GM12878 (cell line): ENCODE measurements around the gene KRTAP5-6. TPM values are rescaled to one million over a fixed set of nuclear protein-coding genes. Genes with fewer than 3 reads are reported as not detected.

Experiments used
- ATAC-seq: fragments of 200-7000 bp; cut with Tn5 transposase; 3 replicates; pipeline ENCODE4 v1.9.1; 2020; ENCODE audit warnings: mild to moderate bottlenecking, moderate library complexity
- BruUV-seq: library from RNA; stranded (reverse); fragments of 400-500 nt; replicated peaks from 2 replicates; lab custom pipeline; 2021; lab: Mats Ljungman, UMichigan
- CTCF ChIA-PET: fragments of 300-600 bp; sonication (Branson Sonifier 250); formaldehyde crosslinking; extraction: SDS; loops from one replicate; lab custom pipeline; 2021; ENCODE audit warnings: inconsistent platforms; lab: Yijun Ruan, JAX
- POLR2A ChIA-PET: fragments of 350-600 bp; formaldehyde crosslinking; extraction: SDS; loops from one replicate; lab custom pipeline; 2021; ENCODE audit warnings: inconsistent platforms; lab: Charles Lee
- RAD21 ChIA-PET: fragments of 300-600 bp; sonication (Branson Sonifier 250); formaldehyde crosslinking; loops from one replicate; lab custom pipeline; 2023; ENCODE audit warnings: antibody characterized with exemption; ENCODE audit not compliant: unreplicated experiment; lab: Charles Lee
- SMC1A ChIA-PET: fragments of 300-600 bp; sonication (Branson Sonifier 250); formaldehyde crosslinking; loops from one replicate; lab custom pipeline; 2023; ENCODE audit not compliant: unreplicated experiment, uncharacterized antibody; lab: Charles Lee
- DNase-seq: peaks from one replicate; pipeline ENCODE4 v3.0.0-alpha.2; 2011; ENCODE audit warnings: low read depth, low spot score
- FAIRE-seq: peaks from 3 replicates; lab custom pipeline; 2011; peaks lifted over from hg19 to GRCh38; lab: Jason Lieb, UNC
- H2AFZ ChIP-seq: 2 replicates; pipeline ENCODE4 v1.6.0; 2011; ENCODE audit warnings: low read depth, low read length, control low read depth; ENCODE audit not compliant: control insufficient read depth
- H3K27ac ChIP-seq: 2 replicates; pipeline ENCODE4 v1.5.1; 2011; ENCODE audit warnings: control low read depth; ENCODE audit not compliant: control insufficient read depth, insufficient read depth
- H3K27me3 ChIP-seq, 2 experiments: replicated peaks in 1 of 2; 2 replicates each; pipeline versions ENCODE4 v1.6.0 to v1.6.1; 2011; ENCODE audit warnings: low read length in 1 of 2; ENCODE audit not compliant: control insufficient read depth in 2 of 2, insufficient read depth in 2 of 2
- H3K36me3 ChIP-seq, 2 experiments: 2 replicates each; pipeline ENCODE4 v1.5.1; 2011; ENCODE audit warnings: low read length in 1 of 2; ENCODE audit not compliant: control insufficient read depth in 2 of 2, insufficient read depth in 2 of 2
- H3K4me1 ChIP-seq: 2 replicates; pipeline ENCODE4 v1.6.1; 2011; ENCODE audit warnings: mild to moderate bottlenecking, low read length, moderate library complexity, mixed read lengths; ENCODE audit not compliant: control insufficient read depth, insufficient read depth
- H3K4me2 ChIP-seq: 2 replicates; pipeline ENCODE4 v1.6.0; 2011; ENCODE audit warnings: control low read depth; ENCODE audit not compliant: control insufficient read depth, insufficient read depth
- H3K4me3 ChIP-seq: fragments of 200-600 bp; sonication (generic); 2 replicates; pipeline ENCODE4 v1.5.1; 2016
- H3K79me2 ChIP-seq: 2 replicates; pipeline ENCODE4 v1.6.0; 2011; ENCODE audit warnings: low read length; ENCODE audit not compliant: control insufficient read depth, insufficient read depth
- H3K9ac ChIP-seq: 2 replicates; pipeline ENCODE4 v1.8.0; 2011; ENCODE audit warnings: low read length, control low read depth, mixed read lengths; ENCODE audit not compliant: control insufficient read depth, insufficient read depth
- H3K9me3 ChIP-seq: replicated peaks from 3 replicates; pipeline ENCODE4 v1.5.1; 2011; ENCODE audit warnings: mild to moderate bottlenecking, low read length; ENCODE audit not compliant: control insufficient read depth, insufficient read depth
- H4K20me1 ChIP-seq: 2 replicates; pipeline ENCODE4 v1.6.0; 2011; ENCODE audit not compliant: control insufficient read depth, insufficient read depth
- EGR1 ChIP-seq, 2 experiments: IDR thresholded peaks; 1 replicate in 1 of 2; 2 replicates in 1 of 2; pipeline ENCODE4 v1.6.1; 2011 to 2012; ENCODE audit warnings: low read depth in 2 of 2, low read length in 2 of 2, borderline replicate concordance in 1 of 2, mild to moderate bottlenecking in 1 of 2, moderate library complexity in 1 of 2
- FOXM1 ChIP-seq: IDR thresholded peaks from 2 replicates; pipeline ENCODE4 v1.6.1; 2012; ENCODE audit warnings: low read depth, mild to moderate bottlenecking, inconsistent platforms, low read length, moderate library complexity
- NRF1 ChIP-seq: conservative IDR thresholded peaks from 2 replicates; pipeline ENCODE4 v1.6.1; 2011; ENCODE audit warnings: mild to moderate bottlenecking, low read depth, low read length, improper control_type of control experiment
- RB1 ChIP-seq: fragments of 450-650 bp; formaldehyde crosslinking; IDR thresholded peaks from 2 replicates; pipeline ENCODE4 v1.6.1; 2017; ENCODE audit warnings: mild to moderate bottlenecking, borderline replicate concordance
- RBBP5 ChIP-seq: fragments of 200-600 bp; sonication (generic); conservative IDR thresholded peaks from 2 replicates; pipeline ENCODE4 v1.6.1; 2016
- SIN3A ChIP-seq: IDR thresholded peaks from 2 replicates; pipeline ENCODE4 v1.6.1; 2012; ENCODE audit warnings: low read depth, low read length, improper control_type of control experiment
- SIX5 ChIP-seq: IDR thresholded peaks from 2 replicates; pipeline ENCODE4 v1.6.1; 2011; ENCODE audit warnings: mild to moderate bottlenecking, low read depth, low read length, moderate library complexity; ENCODE audit not compliant: severe bottlenecking
- SREBF2 ChIP-seq: IDR thresholded peaks from 2 replicates; pipeline ENCODE4 v1.6.1; 2012; ENCODE audit warnings: mild to moderate bottlenecking, low read length
- STAT1 ChIP-seq: fragments of 450-650 bp; conservative IDR thresholded peaks from 2 replicates; pipeline ENCODE4 v1.6.1; 2014; ENCODE audit warnings: antibody characterized with exemption, mild to moderate bottlenecking
- TARDBP ChIP-seq: IDR thresholded peaks from 2 replicates; pipeline ENCODE4 v1.6.1; 2016; ENCODE audit warnings: borderline replicate concordance
- YBX1 ChIP-seq: fragments of 450-650 bp; IDR thresholded peaks from 2 replicates; pipeline ENCODE4 v1.6.1; 2016; ENCODE audit warnings: antibody characterized with exemption
- WGBS: methylation state at CpG from one replicate; pipeline ENCODE4 v1.1.6; 2016; ENCODE audit warnings: low lambda C conversion rate; ENCODE audit not compliant: insufficient replicate concordance, insufficient coverage; ENCODE audit errors: missing lambda C conversion rate; 5-methylcytosine and 5-hydroxymethylcytosine counted together
- in situ Hi-C: fragments of 300-500 bp; cut with MboI; formaldehyde crosslinking; loops from 9 replicates; pipeline ENCODE4 v1.14.3; 2018; ENCODE audit warnings: mixed read lengths
- intact Hi-C: fragments of 100-400 bp; cut with micrococcal nuclease; formaldehyde crosslinking; loops from one replicate; pipeline ENCODE4 v1.14.2; 2022; ENCODE audit not compliant: unreplicated experiment
- polyA plus RNA-seq, 11 experiments: library from polyadenylated mRNA; depleted of rRNA in 4 of 11; unstranded in 6 of 11; stranded (reverse) in 5 of 11; fragments of >200 nt; fragmentation: Nextera tagmentation in 4 of 11; fragmentation: Illumina TruSeq in 1 of 11; extraction: Ambion mirVana in 4 of 11; extraction: Trizol in 1 of 11; gene quantifications; 1 replicate in 1 of 11; 2 replicates in 10 of 11; pipeline versions ENCODE4 v1.2.1 to v1.2.3, GENCODE V29; 2011 to 2016; ENCODE audit warnings: inconsistent platforms in 2 of 11, missing spikeins in 2 of 11, low read depth in 1 of 11
- total RNA-seq, 4 experiments: library from RNA; depleted of rRNA in 3 of 4; stranded (reverse); fragments of >200 nt in 3 of 4; fragmentation: Illumina TruSeq in 1 of 4; extraction: Trizol in 1 of 4; gene quantifications; 2 replicates each; pipeline versions ENCODE4 v1.2.1 to v1.2.3, GENCODE V29; 2013 to 2021
- TF ChIP-seq, protein P1 (sequence below): IDR thresholded peaks from 2 replicates; pipeline ENCODE4 v1.6.1; 2012; ENCODE audit warnings: improper control_type of control experiment, low read depth, low read length; ENCODE audit not compliant: insufficient replicate concordance
- TF ChIP-seq, protein P2 (sequence below): IDR thresholded peaks from 2 replicates; pipeline ENCODE4 v1.6.1; 2012; ENCODE audit warnings: low read depth, low read length, improper control_type of control experiment

The KRTAP5-6 gene
- total and polyA plus RNA-seq, 10 of the 15 experiments (the other 5 are each of a cell fraction or from before 2014, with no cell fraction given), result not detected

DNA sequence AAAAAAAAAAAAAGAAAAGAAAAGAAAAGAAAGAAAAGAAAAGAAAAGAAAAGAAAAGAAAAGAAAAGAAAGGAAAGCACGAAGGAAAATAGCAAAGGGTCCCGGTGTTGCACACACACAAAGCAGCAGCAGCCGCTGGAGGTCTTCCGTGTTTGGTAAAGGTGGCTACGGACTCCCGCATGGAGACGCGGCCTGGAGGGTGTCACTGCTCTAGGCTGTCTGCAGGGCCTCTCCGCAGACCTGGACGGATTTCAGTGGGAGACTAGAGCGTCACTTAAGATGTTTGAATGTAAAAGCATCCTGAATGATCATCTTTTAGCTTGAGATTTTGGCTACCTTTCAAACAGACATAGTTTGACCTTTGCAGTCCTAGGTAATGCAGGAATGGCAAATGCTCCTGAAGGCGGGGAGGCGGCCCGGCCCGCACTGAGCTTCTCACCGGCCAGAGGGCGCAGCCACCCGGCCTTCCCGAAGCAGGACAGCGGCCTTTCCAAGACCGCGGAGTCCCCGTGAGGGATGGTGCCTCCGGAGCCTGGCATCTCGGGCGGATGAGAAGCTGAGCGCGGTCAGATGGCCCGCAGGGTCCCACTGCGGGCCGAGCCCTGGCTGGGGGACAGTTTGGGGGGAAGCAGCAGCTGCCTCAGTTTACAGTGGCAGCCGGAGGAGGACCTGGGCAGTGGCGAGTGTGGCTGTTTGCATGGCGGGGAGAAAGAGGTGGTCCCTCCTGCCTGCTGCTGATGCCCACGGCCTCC, 48.9 kb upstream of the KRTAP5-6 start:
- ATAC-seq, result no peak
- no peaks in the 10 kb centered on the region for H3K36me3 ChIP-seq
- intact Hi-C loops, result no loop called here
- no peaks in the 10 kb centered on the region for H3K9me3 ChIP-seq
- no peaks in the 10 kb centered on the region for H3K4me1 ChIP-seq
- 0 out of 4 replicates have a peak, but pooled peaks cover 0 to 2% of the 10 kb centered on the region in 2 experiments for H3K27me3 ChIP-seq
- POLR2A ChIA-PET, result no interaction called here
- 53% methylated on average over 34 of the region's 35 CpGs for WGBS
- no peak for FAIRE-seq
- TF ChIP-seq EGR1 (IDR thresholded peaks at IDR 0.05; ENCODE audit: borderline replicate concordance in 1 of 2, low read depth in 2 of 2, low read length in 2 of 2), result no peak
- TF ChIP-seq, protein P1, sequence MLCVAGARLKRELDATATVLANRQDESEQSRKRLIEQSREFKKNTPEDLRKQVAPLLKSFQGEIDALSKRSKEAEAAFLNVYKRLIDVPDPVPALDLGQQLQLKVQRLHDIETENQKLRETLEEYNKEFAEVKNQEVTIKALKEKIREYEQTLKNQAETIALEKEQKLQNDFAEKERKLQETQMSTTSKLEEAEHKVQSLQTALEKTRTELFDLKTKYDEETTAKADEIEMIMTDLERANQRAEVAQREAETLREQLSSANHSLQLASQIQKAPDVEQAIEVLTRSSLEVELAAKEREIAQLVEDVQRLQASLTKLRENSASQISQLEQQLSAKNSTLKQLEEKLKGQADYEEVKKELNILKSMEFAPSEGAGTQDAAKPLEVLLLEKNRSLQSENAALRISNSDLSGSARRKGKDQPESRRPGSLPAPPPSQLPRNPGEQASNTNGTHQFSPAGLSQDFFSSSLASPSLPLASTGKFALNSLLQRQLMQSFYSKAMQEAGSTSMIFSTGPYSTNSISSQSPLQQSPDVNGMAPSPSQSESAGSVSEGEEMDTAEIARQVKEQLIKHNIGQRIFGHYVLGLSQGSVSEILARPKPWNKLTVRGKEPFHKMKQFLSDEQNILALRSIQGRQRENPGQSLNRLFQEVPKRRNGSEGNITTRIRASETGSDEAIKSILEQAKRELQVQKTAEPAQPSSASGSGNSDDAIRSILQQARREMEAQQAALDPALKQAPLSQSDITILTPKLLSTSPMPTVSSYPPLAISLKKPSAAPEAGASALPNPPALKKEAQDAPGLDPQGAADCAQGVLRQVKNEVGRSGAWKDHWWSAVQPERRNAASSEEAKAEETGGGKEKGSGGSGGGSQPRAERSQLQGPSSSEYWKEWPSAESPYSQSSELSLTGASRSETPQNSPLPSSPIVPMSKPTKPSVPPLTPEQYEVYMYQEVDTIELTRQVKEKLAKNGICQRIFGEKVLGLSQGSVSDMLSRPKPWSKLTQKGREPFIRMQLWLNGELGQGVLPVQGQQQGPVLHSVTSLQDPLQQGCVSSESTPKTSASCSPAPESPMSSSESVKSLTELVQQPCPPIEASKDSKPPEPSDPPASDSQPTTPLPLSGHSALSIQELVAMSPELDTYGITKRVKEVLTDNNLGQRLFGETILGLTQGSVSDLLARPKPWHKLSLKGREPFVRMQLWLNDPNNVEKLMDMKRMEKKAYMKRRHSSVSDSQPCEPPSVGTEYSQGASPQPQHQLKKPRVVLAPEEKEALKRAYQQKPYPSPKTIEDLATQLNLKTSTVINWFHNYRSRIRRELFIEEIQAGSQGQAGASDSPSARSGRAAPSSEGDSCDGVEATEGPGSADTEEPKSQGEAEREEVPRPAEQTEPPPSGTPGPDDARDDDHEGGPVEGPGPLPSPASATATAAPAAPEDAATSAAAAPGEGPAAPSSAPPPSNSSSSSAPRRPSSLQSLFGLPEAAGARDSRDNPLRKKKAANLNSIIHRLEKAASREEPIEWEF, result no peak
- TF ChIP-seq, protein P2, sequence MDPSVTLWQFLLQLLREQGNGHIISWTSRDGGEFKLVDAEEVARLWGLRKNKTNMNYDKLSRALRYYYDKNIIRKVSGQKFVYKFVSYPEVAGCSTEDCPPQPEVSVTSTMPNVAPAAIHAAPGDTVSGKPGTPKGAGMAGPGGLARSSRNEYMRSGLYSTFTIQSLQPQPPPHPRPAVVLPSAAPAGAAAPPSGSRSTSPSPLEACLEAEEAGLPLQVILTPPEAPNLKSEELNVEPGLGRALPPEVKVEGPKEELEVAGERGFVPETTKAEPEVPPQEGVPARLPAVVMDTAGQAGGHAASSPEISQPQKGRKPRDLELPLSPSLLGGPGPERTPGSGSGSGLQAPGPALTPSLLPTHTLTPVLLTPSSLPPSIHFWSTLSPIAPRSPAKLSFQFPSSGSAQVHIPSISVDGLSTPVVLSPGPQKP, result no peak
- TF ChIP-seq NRF1, result no peak
- TF ChIP-seq FOXM1, result no peak
- TF ChIP-seq YBX1, result no peak
- TF ChIP-seq SREBF2, result no peak
- TF ChIP-seq STAT1, result no peak
- no peak for TF ChIP-seq RB1
- no peak for TF ChIP-seq SIX5
- no peak for TF ChIP-seq SIN3A
- TF ChIP-seq RBBP5, result no peak
- TF ChIP-seq TARDBP, result no peak
- H3K9ac ChIP-seq, result no peak overlapping the region
- DNase-seq, result no peak
- no peak overlapping the region for H3K4me2 ChIP-seq
- no peaks in the 10 kb centered on the region for H3K79me2 ChIP-seq
- no peaks in the 10 kb centered on the region for H4K20me1 ChIP-seq
- H3K4me3 ChIP-seq, result no peak overlapping the region
- no peak overlapping the region for H3K27ac ChIP-seq
- CTCF ChIA-PET, result interaction anchor here (0.7 kb wide), 1 partner anchor 45 kb away, joined by 3 read pairs; no protein-coding TSS in a partner anchor
- SMC1A ChIA-PET, result no interaction called here
- BruUV-seq, result no TSS peak
- no peak overlapping the region for H2AFZ ChIP-seq
- in situ Hi-C loops, result no loop called here
- RAD21 ChIA-PET, result no interaction called here
